SK-N-DZ (cell line): ENCODE results near the gene MCIDAS.

Source experiments
- small RNA-seq, 2 experiments: library from RNA; depleted of rRNA; stranded (forward); fragments of <200 nt; gene quantifications; one replicate each; pipeline ENCODE3, GENCODE V24; 2014

The MCIDAS gene

Small RNAs within 50 kb of the gene (small RNA-seq; reads per million reads assigned to genes)
- gene MIR449A (0 to 0.09 reads per million in 2 experiments), gene MIR449B (0 to 0.09 reads per million in 2 experiments), gene MIR449C (0.03 to 0.22 reads per million in 2 experiments)
